RWPE1 (cell line): ENCODE results near the gene YPEL2.

Source experiments
- CTCF ChIA-PET: fragments of 350-600 bp; sonication (Branson Sonifier 250); formaldehyde crosslinking; extraction: SDS; loops from one replicate; lab custom pipeline; 2021; lab: Yijun Ruan, JAX
- POLR2A ChIA-PET: fragments of 400-600 bp; formaldehyde crosslinking; extraction: SDS; loops from one replicate; lab custom pipeline; 2020; ENCODE audit warnings: antibody characterized with exemption; ENCODE audit not compliant: low non-redundant PET; lab: Yijun Ruan, JAX
- DNase-seq: peaks from one replicate; pipeline ENCODE4 v3.0.0; 2012; ENCODE audit warnings: low spot score
- H3K27ac ChIP-seq: fragments of 450-650 bp; 2 replicates; pipeline ENCODE4 v1.5.1; 2017
- CTCF ChIP-seq: fragments of 450-650 bp; conservative IDR thresholded peaks from 2 replicates; pipeline ENCODE4 v1.5.1; 2017; ENCODE audit warnings: low read depth, mild to moderate bottlenecking

YPEL2 gene

GRCh38 chr17:59413014-59413766, 81.7 kb downstream of the YPEL2 start:
- DNase-seq, result no peak
- H3K27ac ChIP-seq, result no peak overlapping the region
- POLR2A ChIA-PET, result no interaction called here
- no peak for TF ChIP-seq CTCF
- CTCF ChIA-PET, result interaction anchor here (0.6 kb wide), 1 partner anchor 26 kb away, joined by 3 read pairs; no protein-coding TSS in a partner anchor

- TF ChIP-seq CTCF, result no peak
- H3K27ac ChIP-seq, result no peak overlapping the region
- ChIA-PET POLR2A (no interaction called here), CTCF (interaction anchor here (0.5 to 1.2 kb wide), 4 partner anchors 17 to 295 kb away, joined by 3 to 5 read pairs (median 4); no protein-coding TSS in a partner anchor)
- DNase-seq, result no peak
Measured at GRCh38 chr17:59415397-59415796, 83.9 kb downstream of the YPEL2 start.

- DNase-seq, result no peak
- TF ChIP-seq CTCF, result no peak
- H3K27ac ChIP-seq, result no peak overlapping the region
- POLR2A ChIA-PET, result no interaction called here
- CTCF ChIA-PET, result interaction anchor here (1.2 kb wide), 1 partner anchor 105 kb away, joined by 3 read pairs; no protein-coding TSS in a partner anchor
Measured at GRCh38 chr17:59416184-59416583, 84.7 kb downstream of the YPEL2 start.

- ChIA-PET POLR2A (no interaction called here), CTCF (no interaction called here)
- no peak for DNase-seq
- no peak for TF ChIP-seq CTCF
- H3K27ac ChIP-seq, result no peak overlapping the region
Measured at GRCh38 chr17:59417452-59417851, 86.0 kb downstream of the YPEL2 start.

- no peak for DNase-seq
- ChIA-PET POLR2A (no interaction called here), CTCF (no interaction called here)
- TF ChIP-seq CTCF, result no peak
- no peak overlapping the region for H3K27ac ChIP-seq
Measured at GRCh38 chr17:59418732-59419166, 87.3 kb downstream of the YPEL2 start.

DNA sequence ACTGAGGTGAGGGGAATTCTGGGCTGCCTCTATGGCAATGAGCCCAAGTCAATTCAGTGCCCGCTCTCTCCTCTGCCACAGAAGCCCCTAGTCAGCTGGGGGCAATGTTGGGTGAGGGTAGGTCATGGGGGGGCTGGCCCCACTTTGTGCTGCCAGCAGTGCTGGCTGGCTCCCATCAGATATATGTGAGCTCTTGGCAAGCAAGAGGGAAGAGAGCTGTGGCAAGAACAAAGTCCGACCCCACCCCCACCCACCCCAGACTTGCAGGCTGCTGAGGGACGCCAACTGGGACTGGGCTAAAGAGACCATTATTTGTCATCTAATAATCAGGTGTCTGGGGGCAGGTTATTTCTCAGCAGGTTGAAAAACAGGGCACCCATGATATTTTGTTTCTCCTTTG, 89.4 kb downstream of the YPEL2 start:
- CTCF ChIA-PET, result no interaction called here
- POLR2A ChIA-PET, result no interaction called here
- DNase-seq, result no peak
- no peak overlapping the region for H3K27ac ChIP-seq
- TF ChIP-seq CTCF, result no peak
